Stimulated activated CD8-positive, alpha-beta memory T cell treated with anti-CD3 and anti-CD28 coated beads, Interleukin-12 subunit alpha, Interleukin-12 subunit beta, amount 100 ng/mL, for 4 hours (primary cell): ENCODE measurements around the gene CREG2.

Experiments used
- DNase-seq: peaks from one replicate; pipeline ENCODE4 v3.0.0-alpha.2; 2020; ENCODE audit warnings: low read depth

CREG2 gene

GRCh38 chr2:101409699-101410098 lies 22.4 kb upstream of the CREG2 start:
- no peak for DNase-seq

- no peak for DNase-seq
Measured at GRCh38 chr2:101408925-101409324, 21.6 kb upstream of the CREG2 start.

- DNase-seq = no peak
Measured at GRCh38 chr2:101405351-101405899, 18.1 kb upstream of the CREG2 start.

- no peak for DNase-seq
Measured at GRCh38 chr2:101403745-101404144, 16.4 kb upstream of the CREG2 start.

GRCh38 chr2:101402630-101403029 lies 15.3 kb upstream of the CREG2 start:
- no peak for DNase-seq

- DNase-seq = no peak
Measured at GRCh38 chr2:101401906-101402305, 14.6 kb upstream of the CREG2 start.

- no peak for DNase-seq
Measured at GRCh38 chr2:101401326-101401665, 14.0 kb upstream of the CREG2 start.

- DNase-seq = no peak
Measured at GRCh38 chr2:101400506-101401325, 13.4 kb upstream of the CREG2 start.

GRCh38 chr2:101400048-101400447 lies 12.7 kb upstream of the CREG2 start:
- no peak for DNase-seq

GRCh38 chr2:101399021-101399799 lies 11.9 kb upstream of the CREG2 start:
- no peak for DNase-seq

GRCh38 chr2:101398116-101398821 lies 11.0 kb upstream of the CREG2 start:
- no peak for DNase-seq

GRCh38 chr2:101396316-101396717 lies 9.0 kb upstream of the CREG2 start:
- DNase-seq = no peak

- no peak for DNase-seq
Measured at GRCh38 chr2:101395545-101396315, 8.4 kb upstream of the CREG2 start.

GRCh38 chr2:101388232-101388631 lies 929 bp upstream of the CREG2 start:
- DNase-seq = no peak

- no peak for DNase-seq
Measured at GRCh38 chr2:101386599-101387150, 628 bp downstream of the CREG2 start.

- no peak for DNase-seq
Measured at GRCh38 chr2:101383016-101383541, 4.2 kb downstream of the CREG2 start.

- no peak for DNase-seq
Measured at GRCh38 chr2:101382442-101382841, 4.9 kb downstream of the CREG2 start.

GRCh38 chr2:101380376-101380775 lies 6.9 kb downstream of the CREG2 start:
- no peak for DNase-seq

GRCh38 chr2:101379091-101379490 lies 8.2 kb downstream of the CREG2 start:
- DNase-seq = no peak

- DNase-seq = no peak
Measured at GRCh38 chr2:101375653-101376052, 11.7 kb downstream of the CREG2 start.
